GM21825 (cell line): Measurements from ENCODE around the gene MLF2.
A peak's percentile ranks its signal among the peaks of the same experiment; 100 is the strongest.

Source experiments
- ATAC-seq: cut with Tn5 transposase; IDR thresholded peaks from one replicate; pipeline ENCODE4 v1.9.1; 2021; ENCODE audit warnings: mild to moderate bottlenecking, moderate library complexity; ENCODE audit not compliant: unreplicated experiment

MLF2 gene, protein sequence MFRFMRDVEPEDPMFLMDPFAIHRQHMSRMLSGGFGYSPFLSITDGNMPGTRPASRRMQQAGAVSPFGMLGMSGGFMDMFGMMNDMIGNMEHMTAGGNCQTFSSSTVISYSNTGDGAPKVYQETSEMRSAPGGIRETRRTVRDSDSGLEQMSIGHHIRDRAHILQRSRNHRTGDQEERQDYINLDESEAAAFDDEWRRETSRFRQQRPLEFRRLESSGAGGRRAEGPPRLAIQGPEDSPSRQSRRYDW

DNA sequence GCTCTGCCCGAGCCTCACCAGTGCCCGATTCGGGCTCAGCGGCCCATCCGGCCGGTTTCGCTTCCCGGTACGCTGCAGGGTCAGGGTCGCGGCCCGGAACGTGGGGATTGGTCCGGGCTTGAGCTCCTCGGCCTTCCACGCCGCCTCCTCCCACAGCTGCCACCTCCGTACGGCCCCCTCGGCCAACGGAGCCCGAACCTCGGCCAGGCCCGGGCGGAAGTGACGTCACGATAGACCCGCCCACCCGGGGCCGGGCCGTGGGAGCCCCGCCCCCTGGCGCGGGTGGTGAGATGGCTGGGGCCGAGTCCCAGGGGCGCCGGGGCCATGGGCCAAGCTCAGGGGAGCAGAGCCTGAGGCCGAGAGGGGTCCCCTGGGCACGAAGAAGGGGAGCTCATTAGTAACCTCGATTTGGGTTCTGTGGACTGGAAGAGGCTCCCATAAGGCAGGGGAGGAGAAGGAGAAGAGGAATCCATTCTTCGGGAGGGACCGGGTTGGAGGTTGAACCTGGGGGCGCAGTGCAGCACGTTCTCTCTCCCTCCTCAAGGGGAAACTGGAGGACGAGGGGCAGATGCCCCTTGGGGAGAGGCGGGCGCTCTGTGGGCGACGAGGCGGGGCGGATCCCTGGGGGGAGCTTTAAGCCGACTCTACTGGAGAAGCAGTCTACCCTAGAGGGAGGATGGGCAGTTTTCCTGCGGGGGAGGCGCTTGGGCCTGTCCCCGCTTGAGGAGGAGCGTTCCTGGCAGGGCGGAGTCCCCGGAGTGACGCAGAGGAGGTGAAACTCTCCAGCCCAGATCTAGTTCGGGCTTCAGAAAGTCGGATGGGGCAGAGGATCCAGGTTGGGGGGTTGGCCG, at the start of gene MLF2:
Gene MLF2, minus strand, starts transcription at position 221 of the 851 bp plus-strand sequence. CDS start 807 bp downstream, outside the sequence.
- peak; percentile 89 for ATAC-seq

DNA sequence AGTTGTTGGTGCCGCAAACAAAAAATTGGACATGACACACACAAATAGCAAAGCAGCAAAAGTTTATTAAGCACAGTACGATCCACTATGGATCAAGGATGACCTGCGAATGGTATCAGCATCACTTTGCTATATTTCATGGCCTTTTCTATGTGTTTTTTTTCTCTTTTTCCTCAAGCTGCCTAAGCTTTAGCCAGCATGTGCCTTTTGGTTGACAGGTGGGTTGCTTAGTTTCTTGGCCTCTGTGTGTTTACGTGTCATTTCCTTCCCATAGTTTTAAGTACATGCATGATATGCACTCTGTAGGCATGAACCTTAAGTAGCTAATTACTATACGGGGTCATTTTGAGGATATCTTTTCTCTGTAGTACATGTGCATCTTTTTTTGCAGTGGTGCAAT, 46.2 kb upstream of the MLF2 start:
- no peak for ATAC-seq

DNA sequence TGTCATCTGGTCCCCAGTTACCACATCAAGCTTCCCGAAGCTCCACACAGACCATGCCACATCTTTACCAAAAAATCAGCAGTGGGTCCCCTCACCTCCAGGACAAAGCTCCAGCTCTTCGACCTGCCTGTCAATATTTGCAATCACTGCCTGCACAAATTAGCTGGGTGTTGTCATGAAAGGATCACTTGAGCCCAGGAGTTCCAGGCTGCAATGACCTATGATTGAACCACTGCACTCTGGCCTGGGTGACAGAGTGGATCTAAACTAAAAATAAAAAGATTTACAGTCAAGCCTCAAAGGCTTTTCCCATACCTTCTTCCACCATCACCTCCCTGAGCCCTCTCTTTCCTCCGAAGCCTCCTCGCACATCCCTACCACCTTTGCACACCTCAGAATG, 43.6 kb upstream of the MLF2 start:
- no peak for ATAC-seq

DNA sequence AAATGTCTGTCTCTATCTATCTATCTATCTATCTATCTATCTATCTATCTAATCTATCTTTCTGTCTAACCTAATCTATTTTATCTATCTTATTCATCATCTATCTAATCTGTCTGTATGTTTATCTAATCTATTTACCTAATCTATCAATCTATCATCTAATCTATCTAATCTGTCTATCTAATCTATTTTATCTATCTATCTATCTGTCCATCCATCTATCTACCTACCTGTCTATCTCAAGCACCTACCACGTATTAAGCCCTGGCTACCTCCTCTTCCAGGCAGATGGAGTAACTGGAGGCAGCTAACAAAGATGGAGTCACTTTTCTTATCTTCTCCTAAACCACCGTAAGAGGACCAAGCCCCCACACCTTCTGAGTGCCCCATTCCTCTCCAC, 42.1 kb upstream of the MLF2 start:
- ATAC-seq, result no peak

DNA sequence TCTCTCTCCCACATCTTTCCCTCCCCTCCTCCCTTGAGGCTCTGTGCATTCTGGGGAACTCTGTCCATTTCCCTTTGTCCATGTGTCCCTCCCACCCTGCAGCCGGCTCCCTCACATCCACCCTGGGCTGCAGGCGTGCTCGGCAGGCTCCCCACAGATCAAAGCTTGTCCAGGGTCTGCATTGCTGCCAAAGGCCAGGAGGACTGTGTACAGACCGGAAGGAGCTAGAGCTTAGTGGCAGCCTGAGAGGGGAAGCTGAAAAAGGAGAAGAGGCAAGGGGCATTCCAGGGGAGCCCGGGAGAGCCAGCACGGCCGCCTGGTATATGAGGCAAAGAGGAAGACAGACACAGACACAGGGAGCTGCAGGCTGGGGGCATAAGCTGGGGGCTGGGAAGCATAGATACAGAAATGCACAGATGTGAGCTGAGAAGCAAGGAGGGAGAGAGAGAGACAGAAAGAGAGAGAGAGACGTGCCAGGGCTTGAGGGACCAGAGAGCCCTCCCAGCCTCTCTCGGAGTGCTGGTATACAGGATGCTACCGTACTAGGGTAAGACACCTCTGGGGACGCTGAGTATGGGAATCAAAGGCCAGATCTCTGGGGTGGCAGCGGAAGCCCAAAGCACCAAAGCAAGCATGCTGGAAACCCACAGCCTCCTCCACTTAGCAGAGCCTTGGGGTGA, 39.7 kb upstream of the MLF2 start:
- ATAC-seq, result no peak

DNA sequence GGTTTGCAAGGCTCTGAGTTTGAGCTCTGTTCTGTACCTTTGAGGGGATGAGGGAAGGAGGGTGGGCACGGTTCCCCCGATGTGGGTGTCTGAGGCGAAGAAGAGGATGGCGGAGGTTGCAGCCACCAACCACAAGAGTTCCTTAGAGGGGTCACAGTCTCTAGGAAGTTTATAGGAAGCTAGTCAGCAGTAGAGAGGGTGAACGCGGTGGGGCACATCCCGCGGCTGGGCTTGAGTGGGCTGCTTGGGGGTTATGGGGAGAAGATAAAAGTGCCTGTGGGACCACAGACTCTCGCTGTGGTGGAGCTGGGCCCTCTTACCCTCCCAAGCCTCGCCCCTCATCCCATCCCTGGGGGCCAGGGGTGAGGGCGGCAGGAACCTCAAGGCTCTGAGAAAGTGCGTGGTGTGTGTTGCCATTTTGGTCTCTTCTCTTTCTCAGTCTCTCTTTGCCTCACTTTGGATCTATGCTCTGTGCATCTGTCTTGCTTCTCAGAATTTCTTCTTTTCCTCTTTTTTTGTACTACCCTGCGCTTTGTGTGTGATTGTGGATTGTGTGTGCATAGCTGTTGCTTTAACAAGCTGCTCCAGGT, 39.1 kb upstream of the MLF2 start:
- no peak for ATAC-seq

DNA sequence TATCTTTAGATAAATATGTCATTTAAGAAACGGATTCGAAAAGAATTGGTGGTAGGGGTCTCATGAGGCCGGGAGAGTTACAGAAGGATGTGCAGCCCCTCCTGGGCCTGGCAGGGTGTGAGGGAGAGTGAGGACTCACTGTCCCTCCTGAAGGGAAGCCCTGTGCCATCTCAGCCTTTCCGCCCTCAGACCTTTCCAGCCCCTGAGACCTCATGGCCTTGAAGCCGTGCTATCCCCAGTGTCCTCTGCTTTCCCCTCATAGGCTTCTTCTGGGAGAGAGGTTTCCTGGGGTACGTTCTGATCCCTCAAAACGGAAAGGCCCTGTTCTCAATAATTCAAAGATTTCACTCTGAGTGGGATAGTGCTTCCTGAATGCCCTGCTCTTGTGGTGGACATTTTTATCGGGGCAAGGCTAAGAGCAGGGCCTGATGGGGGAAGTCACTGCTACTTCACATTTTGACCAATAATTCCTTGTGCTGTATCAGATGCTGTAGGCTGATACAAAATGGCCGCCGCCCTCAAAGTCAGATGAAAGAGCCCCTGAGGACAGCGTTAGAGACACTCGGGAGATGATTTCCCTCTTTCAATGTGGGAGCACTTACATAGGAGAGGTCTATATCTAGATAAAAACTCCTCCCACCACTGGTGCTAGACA, 37.7 kb upstream of the MLF2 start:
- no peak for ATAC-seq

DNA sequence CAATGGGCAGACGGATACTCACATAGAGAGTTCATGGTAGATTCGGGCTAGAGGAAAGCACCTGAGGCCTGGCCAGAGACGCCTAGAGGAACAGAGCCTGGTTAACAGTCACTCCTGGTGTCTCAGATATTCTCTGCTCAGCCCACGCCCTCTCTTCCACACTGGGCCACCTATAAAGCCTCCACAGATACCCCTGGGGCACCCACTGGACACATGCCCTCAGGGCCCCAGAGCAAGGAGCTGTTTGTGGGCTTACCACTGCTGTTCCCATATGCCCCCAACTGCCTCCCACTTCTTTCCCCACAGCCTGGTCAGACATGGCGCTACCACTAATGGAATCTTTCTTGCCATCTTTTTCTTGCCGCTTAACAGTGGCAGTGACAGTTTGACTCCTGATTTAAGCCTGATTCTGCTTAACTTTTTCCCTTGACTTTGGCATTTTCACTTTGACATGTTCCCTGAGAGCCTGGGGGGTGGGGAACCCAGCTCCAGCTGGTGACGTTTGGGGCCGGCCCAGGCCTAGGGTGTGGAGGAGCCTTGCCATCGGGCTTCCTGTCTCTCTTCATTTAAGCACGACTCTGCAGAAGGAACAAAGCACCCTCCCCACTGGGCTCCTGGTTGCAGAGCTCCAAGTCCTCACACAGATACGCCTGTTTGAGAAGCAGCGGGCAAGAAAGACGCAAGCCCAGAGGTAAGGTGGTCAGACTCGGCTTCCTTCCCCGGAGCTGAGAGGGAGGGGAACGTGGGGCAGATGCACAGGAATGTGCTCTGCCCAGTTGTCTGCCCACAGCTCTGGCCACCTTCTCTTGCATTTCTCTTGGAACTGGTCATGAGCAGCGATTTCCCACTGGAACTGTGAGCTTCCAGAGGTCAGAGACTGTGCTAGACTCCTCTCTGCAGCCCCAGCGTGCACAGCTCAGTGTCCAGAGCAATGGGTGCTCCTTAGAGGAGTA, 36.3 kb upstream of the MLF2 start, which contains the start of gene CD4:
Gene CD4, plus strand, starts transcription at position 557 of the 953 bp plus-strand sequence. CDS start 10,611 bp downstream, outside the sequence.
- ATAC-seq, result no peak

DNA sequence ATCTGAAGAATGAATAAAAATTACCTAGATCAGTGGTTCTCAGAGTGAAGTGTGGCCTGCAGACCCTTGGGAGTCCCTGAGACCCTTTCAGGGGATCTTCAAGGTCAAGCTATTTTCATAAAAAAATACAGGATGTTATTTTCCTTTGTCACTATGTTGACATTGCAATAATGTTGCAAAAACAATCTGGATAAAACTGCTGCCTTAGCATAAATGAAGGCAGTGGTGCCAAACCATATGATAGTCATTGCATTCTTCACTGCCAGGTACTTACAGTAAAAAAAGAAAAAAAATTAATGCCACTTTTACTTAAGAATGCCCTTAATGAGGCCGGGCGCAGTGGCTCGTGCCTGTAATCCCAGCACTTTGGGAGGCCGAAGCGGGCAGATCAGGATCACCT, 34.4 kb upstream of the MLF2 start:
- no peak for ATAC-seq

DNA sequence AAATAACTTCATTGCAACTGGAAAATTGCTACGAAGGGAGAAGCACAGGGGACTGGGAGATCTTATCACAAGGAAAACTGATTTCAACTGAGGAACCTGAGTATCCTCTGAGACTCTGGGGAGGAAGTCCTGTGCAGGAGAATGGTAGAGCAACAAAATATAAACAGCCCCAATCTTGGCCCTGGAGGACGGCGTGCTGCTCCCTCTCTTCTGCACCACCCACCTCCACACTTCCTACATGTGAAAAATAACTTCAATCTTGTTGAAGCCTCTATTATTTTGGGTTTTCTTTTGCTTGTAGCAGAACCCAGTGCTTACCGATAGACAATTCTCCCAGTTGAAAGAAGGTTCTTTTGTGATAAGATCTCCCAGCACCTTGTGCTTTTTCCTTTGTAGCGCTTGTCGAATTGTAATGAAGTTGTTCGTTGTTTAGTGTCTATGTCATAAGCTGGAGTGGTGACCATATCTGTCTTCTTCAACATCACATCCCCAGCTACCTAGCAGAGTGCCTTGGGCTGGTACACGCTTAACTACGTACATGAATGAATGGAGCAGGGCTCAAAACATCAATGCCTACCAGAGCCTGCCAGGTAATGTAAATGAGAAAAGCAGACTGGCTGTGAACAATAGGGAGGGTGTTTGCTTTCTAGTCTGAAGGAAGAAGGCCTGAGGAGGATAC, 33.6 kb upstream of the MLF2 start:
- no peak for ATAC-seq

DNA sequence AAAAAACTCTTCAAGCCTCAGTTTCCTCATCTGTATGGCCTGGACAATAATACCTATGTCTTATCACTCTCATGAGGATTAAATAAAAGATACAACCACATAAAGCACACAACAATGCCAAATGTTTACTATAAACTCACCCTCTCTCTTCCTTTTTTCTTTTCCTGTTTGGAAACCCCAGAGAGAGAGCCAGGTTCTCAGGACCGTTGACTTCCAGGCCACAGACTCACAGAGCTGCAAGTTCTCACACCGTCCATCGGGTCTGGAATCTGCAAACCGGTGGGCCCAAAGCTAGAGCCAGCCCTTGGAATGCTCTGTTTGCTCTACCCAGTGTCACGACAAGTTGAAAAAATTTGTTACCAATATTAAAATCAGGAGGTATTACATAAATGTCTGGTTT, 31.8 kb upstream of the MLF2 start:
- no peak for ATAC-seq

DNA sequence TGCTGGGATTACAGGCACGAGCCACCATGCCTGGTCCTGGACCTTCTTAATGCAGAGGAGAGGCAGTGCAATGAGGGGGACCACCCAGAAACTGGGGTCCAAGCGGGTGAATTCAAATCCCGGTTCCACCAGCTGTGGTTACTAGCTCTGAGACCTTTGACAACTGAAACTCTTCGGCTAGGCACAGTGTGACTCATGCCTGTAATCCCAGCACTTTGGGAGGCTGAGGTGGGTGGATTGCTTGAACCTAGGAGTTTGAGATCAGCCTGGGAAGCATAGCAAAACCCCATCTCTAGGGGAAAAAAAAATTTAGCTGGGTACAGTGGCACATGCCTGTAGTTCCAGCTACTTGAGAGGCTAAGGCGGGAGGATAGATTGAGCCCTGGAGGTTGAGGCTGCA, 31.4 kb upstream of the MLF2 start:
- no peak for ATAC-seq

DNA sequence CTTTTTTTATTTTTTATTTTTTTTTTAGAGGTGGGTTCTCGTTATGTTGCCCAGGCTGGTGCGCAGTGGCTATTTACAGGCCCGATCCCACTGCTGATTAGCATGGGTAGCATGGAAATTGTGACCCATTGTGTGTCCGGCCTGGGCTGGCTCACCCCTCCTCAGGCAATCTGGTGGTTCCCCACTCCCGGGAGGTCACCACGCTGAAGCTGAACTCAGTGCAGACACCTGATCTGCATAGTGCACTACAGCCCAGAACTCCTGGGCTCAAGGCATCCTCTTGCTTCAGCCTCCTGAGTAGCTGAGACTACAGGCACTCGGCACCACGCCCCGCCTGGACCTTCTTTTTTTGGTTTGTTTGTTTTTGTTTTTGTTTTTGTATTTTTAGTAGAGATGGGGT, 30.9 kb upstream of the MLF2 start:
- no peak for ATAC-seq

DNA sequence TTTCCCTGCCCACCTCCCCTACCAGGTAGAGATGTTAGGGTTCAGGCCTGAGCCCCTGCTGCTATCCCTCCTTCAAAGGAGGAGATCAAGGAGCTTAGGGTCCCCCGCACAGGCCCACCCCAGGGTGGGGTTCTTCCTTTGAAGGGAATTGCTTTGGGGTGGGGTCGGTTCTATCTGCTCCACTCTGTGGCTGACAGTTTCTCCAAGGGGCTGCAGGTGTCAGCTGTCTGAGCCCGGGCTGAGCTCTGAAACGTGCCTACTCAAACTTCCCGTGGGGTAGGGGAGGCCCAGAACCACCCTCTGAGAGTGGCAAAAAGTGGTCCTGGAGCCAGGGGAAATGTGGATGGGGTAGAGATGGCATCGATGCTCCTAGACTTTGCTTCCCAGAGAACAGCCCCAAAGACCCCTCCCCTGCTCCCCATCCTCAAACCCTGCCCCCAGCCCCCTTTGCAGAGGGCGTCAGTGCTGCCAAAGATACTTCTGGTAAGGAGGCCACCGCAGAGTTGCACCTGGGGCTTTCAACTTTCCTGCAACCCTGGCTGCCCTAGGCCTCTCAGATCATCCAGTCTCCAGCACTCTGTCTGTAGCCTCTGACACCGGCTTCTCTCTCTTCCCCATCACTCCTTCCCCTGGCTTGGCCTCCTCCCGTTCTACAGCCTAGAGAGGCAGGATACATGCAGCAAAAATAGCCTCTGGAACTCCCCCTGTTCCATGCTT, 30.1 kb upstream of the MLF2 start:
- no peak for ATAC-seq

DNA sequence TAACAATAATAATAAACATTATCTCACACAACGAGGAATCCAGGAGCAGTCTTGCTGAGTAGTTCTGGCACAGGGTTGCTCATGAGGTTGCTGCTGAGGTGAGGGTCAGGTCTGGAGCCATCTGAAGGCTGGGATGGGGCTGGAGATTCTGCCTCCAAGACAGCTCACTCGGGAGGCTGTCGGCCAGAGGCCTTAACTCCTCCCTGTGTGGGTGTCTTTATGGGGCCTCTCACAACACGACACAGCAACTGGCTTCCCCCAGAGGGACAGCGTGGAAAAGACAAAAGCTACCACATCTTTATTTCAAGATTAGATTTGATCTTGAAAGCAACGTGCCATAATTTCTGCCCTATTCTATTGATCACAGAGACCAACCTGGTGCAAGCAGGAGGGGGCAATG, 29.2 kb upstream of the MLF2 start:
- ATAC-seq, result no peak

DNA sequence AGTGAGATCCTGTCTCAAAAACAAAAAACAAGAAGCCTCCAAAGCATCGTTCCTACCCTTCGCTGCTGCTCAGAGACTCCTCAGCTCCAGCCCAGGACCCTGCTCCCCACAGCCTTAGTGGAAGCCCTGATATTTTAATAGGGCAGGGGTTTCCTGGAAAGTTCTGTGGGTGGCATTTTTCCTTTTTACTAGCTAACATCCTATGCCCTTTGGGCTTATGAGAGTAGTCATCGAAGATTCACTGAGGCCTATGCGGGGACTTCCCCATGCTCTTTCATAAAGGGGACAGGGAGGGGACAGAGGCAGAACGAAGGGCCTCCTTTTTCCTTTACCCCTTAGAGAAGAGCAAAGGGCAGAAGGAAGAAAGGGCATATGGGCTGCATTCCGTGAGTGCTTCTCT, 27.6 kb upstream of the MLF2 start:
- ATAC-seq, result no peak

DNA sequence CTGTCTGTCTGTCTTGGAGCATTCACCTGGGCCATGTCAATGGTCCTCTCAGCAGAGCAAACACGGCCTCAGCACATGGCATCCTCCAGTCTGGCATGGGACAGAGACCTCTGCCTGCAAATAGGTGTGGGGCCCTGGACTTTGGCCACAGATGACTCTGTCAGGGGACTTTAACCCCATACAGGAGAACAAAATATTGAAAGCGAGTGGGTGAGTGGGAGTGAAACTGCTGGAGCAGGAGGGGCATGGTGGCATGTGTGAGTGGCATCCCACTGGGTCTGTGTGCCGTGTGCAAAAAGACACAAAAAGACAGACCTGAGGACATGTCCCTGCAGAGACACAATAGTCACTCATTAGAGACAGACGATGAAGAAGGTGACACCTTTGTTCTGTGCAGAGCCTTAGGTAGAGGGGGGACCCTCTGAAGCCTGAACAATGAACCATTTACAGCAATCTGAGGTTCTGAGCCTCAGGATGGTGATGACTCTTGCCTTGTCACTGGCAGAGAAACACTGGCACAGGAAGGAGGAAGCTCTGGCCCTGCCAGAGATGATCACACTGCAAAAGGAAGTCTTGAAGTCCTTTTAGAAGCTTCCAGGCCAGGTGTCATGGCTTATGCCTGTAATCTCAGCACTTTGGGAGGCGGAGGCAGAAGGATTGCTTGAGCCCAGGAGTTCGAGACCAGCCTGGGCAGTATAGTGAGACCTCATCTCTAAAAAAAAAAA, 26.9 kb upstream of the MLF2 start:
- ATAC-seq, result no peak
